Epithelial cell of alveolus of lung (primary cell): ENCODE measurements around the gene STARD3. TPM values are rescaled to one million over a fixed set of nuclear protein-coding genes. Genes with fewer than 3 reads are reported as not detected.

Source experiments
- total RNA-seq: library from RNA; depleted of rRNA; stranded (reverse); fragments of >200 nt; gene quantifications from 2 replicates; pipeline ENCODE4 v1.2.1, GENCODE V29; 2015

Gene STARD3
- 28.4 and 60.8 TPM in 2 replicates for total RNA-seq

GRCh38 chr17:39636927-39637736 is at the start of gene STARD3:
Gene STARD3, plus strand, starts transcription at chr17:39637144. Its CDS starts 16,388 bp downstream, at chr17:39653532.

GRCh38 chr17:39607851-39608130 is 29.2 kb upstream of the STARD3 start, which contains the start of gene NEUROD2:
Gene NEUROD2, minus strand, starts transcription at chr17:39607920. Its CDS starts 1,321 bp downstream, at chr17:39606599.

GRCh38 chr17:39626171-39627046 is 10.5 kb upstream of the STARD3 start, which contains the start of gene PPP1R1B:
Gene PPP1R1B, plus strand, starts transcription at chr17:39626952. Its CDS starts 441 bp downstream, at chr17:39627393.

GRCh38 chr17:39664581-39665561 is 27.9 kb downstream of the STARD3 start, which contains the start of gene TCAP:
Gene TCAP, plus strand, starts transcription at chr17:39665349. Its CDS starts 11 bp downstream, at chr17:39665360.

GRCh38 chr17:39667945-39668924 is 31.3 kb downstream of the STARD3 start, which contains the start of gene PNMT:
Gene PNMT, plus strand, starts transcription at chr17:39668453. Its CDS starts 23 bp downstream, at chr17:39668476.

GRCh38 chr17:39687546-39688474 is 50.9 kb downstream of the STARD3 start, which contains the start of gene PGAP3:
Gene PGAP3, minus strand, starts transcription at chr17:39688057. Its CDS starts 43 bp downstream, at chr17:39688014.

GRCh38 chr17:39699818-39700147 is 62.8 kb downstream of the STARD3 start, which contains the start of gene ERBB2:
Gene ERBB2, plus strand, starts transcription at chr17:39700064. Its CDS starts 175 bp downstream, at chr17:39700239.

Other genes with a start within 250 kb of the STARD3 start
- gene FBXL20, start 235.5 kb upstream of the STARD3 start, total RNA-seq: 8.8 and 11.7 TPM in 2 replicates
- 20.8 and 23.3 TPM in 2 replicates for gene MED1, start 185.9 kb upstream of the STARD3 start, total RNA-seq
- gene CDK12, start 175.7 kb upstream of the STARD3 start, total RNA-seq: 20.2 and 26.9 TPM in 2 replicates
- not detected in 2 replicates for gene NEUROD2, start 29.2 kb upstream of the STARD3 start, total RNA-seq
- 1.4 TPM in 1 of 2 replicates, not detected in the other for gene PPP1R1B, start 10.2 kb upstream of the STARD3 start, total RNA-seq
- gene TCAP, start 28.2 kb downstream of the STARD3 start, total RNA-seq: under 0.01 and 0.24 TPM in 2 replicates
- gene PNMT, start 31.3 kb downstream of the STARD3 start, total RNA-seq: not detected in 2 replicates
- 6.3 and 12.9 TPM in 2 replicates for gene PGAP3, start 50.9 kb downstream of the STARD3 start, total RNA-seq
- 32.6 and 53.5 TPM in 2 replicates for gene ERBB2, start 62.9 kb downstream of the STARD3 start, total RNA-seq
- 49.1 and 53.1 TPM in 2 replicates for gene MIEN1, start 93.4 kb downstream of the STARD3 start, total RNA-seq
- 0.08 and 0.91 TPM in 2 replicates for gene GRB7, start 100.8 kb downstream of the STARD3 start, total RNA-seq
- not detected in 2 replicates for gene IKZF3, start 227.2 kb downstream of the STARD3 start, total RNA-seq
- not detected in 2 replicates for gene ZPBP2, start 231.1 kb downstream of the STARD3 start, total RNA-seq